Vagina (tissue), 2 donors: Measurements from ENCODE around the gene STAT5B. TPM values are rescaled to one million over a fixed set of nuclear protein-coding genes. Genes with fewer than 3 reads are reported as not detected.
A peak's percentile ranks its signal among the peaks of the same experiment; 100 is the strongest.

Source experiments
- DNase-seq, 2 donors: peaks; one replicate each; pipeline ENCODE4 v3.0.0-alpha.2; 2017; ENCODE audit errors: extremely low spot score in 2 of 2
- H3K27ac ChIP-seq: fragments of 200-600 bp; sonication (generic); one replicate; pipeline ENCODE4 v1.5.1; 2019
- H3K27me3 ChIP-seq: fragments of 200-600 bp; sonication (generic); one replicate; pipeline ENCODE4 v1.5.1; 2019
- H3K36me3 ChIP-seq, 2 donors: fragments of 200-600 bp; sonication (generic); one replicate each; pipeline ENCODE4 v1.5.1; 2017 to 2019
- H3K4me1 ChIP-seq: fragments of 200-600 bp; sonication (generic); one replicate; pipeline ENCODE4 v1.5.1; 2019
- H3K4me3 ChIP-seq, 2 donors: fragments of 200-600 bp; sonication (generic); 1 replicate in 1 of 2; 2 replicates in 1 of 2; pipeline ENCODE4 v1.5.1; 2016 to 2019
- H3K9me3 ChIP-seq: fragments of 200-600 bp; sonication (generic); one replicate; pipeline ENCODE4 v1.5.1; 2019
- CTCF ChIP-seq, 3 experiments: fragments of 450-650 bp in 2 of 3; fragments of 200-600 bp in 1 of 3; sonication (generic) in 1 of 3; IDR thresholded peaks; one replicate each; pipeline ENCODE4 v1.5.1; 2017 to 2019; ENCODE audit warnings: antibody characterized with exemption in 3 of 3, mild to moderate bottlenecking in 2 of 3, moderate library complexity in 2 of 3
- POLR2A ChIP-seq, 2 donors: fragments of 450-650 bp; IDR thresholded peaks; one replicate each; pipeline ENCODE4 v1.6.1; 2017; ENCODE audit warnings: antibody characterized with exemption in 2 of 2, mild to moderate bottlenecking in 2 of 2, moderate library complexity in 2 of 2
- POLR2AphosphoS5 ChIP-seq, 2 donors: sonication (generic); formaldehyde crosslinking; IDR thresholded peaks; one replicate each; pipeline ENCODE4 v1.9.0; 2017; ENCODE audit warnings: antibody characterized with exemption in 2 of 2, mild to moderate bottlenecking in 2 of 2, low read depth in 1 of 2; ENCODE audit not compliant: insufficient read depth in 1 of 2
- intact Hi-C: fragments of 100-400 bp; cut with DNase I; formaldehyde crosslinking; loops from one replicate; pipeline ENCODE4 v1.15.1; 2023
- total RNA-seq: library from RNA; depleted of rRNA; stranded (reverse); fragments of >200 nt; gene quantifications from one replicate; pipeline ENCODE4 v1.2.3, GENCODE V29; 2016

STAT5B gene
- total RNA-seq, 1 donor from 2014 or later = 74.6 TPM

- H3K9me3 ChIP-seq = no peaks in the 10 kb centered on the region
- H3K27ac ChIP-seq = no peak overlapping the region
- peaks cover 17% of the 10 kb centered on the region for H3K4me1 ChIP-seq
- DNase-seq = peak in 1 of 2 donors; percentile 82
- no peak overlapping the region for H3K4me3 ChIP-seq
- H3K36me3 ChIP-seq = no peaks in the 10 kb centered on the region
- H3K27me3 ChIP-seq = no peaks in the 10 kb centered on the region
- TF ChIP-seq CTCF (IDR thresholded peaks at IDR 0.05) (no peak), POLR2A (IDR thresholded peaks at IDR 0.05) (no peak), POLR2AphosphoS5 (IDR thresholded peaks at IDR 0.05; ENCODE audit: insufficient read depth in 1 of 2, low read depth in 1 of 2) (no peak)
- intact Hi-C loops = no loop called here
Observed at GRCh38 chr17:42279776-42280630, 3.8 kb upstream of the STAT5B start.

GRCh38 chr17:42277342-42277712 is 1.1 kb upstream of the STAT5B start:
- TF ChIP-seq POLR2AphosphoS5 (IDR thresholded peaks at IDR 0.05; ENCODE audit: insufficient read depth in 1 of 2, low read depth in 1 of 2) (no peak), POLR2A (IDR thresholded peaks at IDR 0.05) (no peak), CTCF (IDR thresholded peaks at IDR 0.05) (no peak)
- peak overlapping the region in 1 of 2 donors; percentile 100 for H3K4me3 ChIP-seq
- H3K4me1 ChIP-seq = peaks cover 44% of the 10 kb centered on the region
- H3K36me3 ChIP-seq = no peaks in the 10 kb centered on the region
- no peak for DNase-seq
- no peaks in the 10 kb centered on the region for H3K9me3 ChIP-seq
- no peaks in the 10 kb centered on the region for H3K27me3 ChIP-seq
- peak overlapping the region; percentile 97 for H3K27ac ChIP-seq
- intact Hi-C loops = no loop called here

GRCh38 chr17:42276609-42277341 is 584 bp upstream of the STAT5B start:
- intact Hi-C loops = no loop called here
- Histone ChIP-seq H3K4me3 (peak overlapping the region; percentile 94 to 100), H3K27ac (peak overlapping the region; percentile 97), H3K4me1 (peaks cover 49% of the 10 kb centered on the region), H3K27me3 (no peaks in the 10 kb centered on the region), H3K36me3 (no peaks in the 10 kb centered on the region), H3K9me3 (no peaks in the 10 kb centered on the region)
- peak in 1 of 2 donors; percentile 53 for TF ChIP-seq POLR2AphosphoS5 (IDR thresholded peaks at IDR 0.05; ENCODE audit: insufficient read depth in 1 of 2, low read depth in 1 of 2)
- no peak for TF ChIP-seq CTCF (IDR thresholded peaks at IDR 0.05)
- no peak for TF ChIP-seq POLR2A (IDR thresholded peaks at IDR 0.05)
- DNase-seq = peak in 1 of 2 donors; percentile 95

- peak in 1 of 2 donors; percentile 70 for DNase-seq
- peaks cover 60% of the 10 kb centered on the region for H3K4me1 ChIP-seq
- TF ChIP-seq POLR2AphosphoS5 (IDR thresholded peaks at IDR 0.05; ENCODE audit: insufficient read depth in 1 of 2, low read depth in 1 of 2) (peak in 1 of 2 donors; percentile 65), CTCF (IDR thresholded peaks at IDR 0.05) (no peak), POLR2A (IDR thresholded peaks at IDR 0.05) (peak in 1 of 2 donors; percentile 85)
Observed at GRCh38 chr17:42275527-42276358, 448 bp downstream of the STAT5B start.

More at GRCh38 chr17:42275527-42276358, 448 bp downstream of the STAT5B start:
- Histone ChIP-seq H3K27me3 (no peaks in the 10 kb centered on the region), H3K36me3 (no peaks in the 10 kb centered on the region), H3K27ac (peak overlapping the region; percentile 97), H3K9me3 (no peaks in the 10 kb centered on the region), H3K4me3 (peak overlapping the region; percentile 94 to 100)
- intact Hi-C loops = no loop called here
